Stimulated activated CD8-positive, alpha-beta memory T cell treated with anti-CD3 and anti-CD28 coated beads, Interleukin-4, amount 100 ng/mL, for 48 hours (primary cell): ENCODE measurements around the gene SLC24A3.

Experiments
- DNase-seq: peaks from one replicate; pipeline ENCODE4 v3.0.0-alpha.2; 2020

SLC24A3 gene

GRCh38 chr20:19397666-19398065, 185.2 kb downstream of the SLC24A3 start:
- DNase-seq, result no peak

DNA sequence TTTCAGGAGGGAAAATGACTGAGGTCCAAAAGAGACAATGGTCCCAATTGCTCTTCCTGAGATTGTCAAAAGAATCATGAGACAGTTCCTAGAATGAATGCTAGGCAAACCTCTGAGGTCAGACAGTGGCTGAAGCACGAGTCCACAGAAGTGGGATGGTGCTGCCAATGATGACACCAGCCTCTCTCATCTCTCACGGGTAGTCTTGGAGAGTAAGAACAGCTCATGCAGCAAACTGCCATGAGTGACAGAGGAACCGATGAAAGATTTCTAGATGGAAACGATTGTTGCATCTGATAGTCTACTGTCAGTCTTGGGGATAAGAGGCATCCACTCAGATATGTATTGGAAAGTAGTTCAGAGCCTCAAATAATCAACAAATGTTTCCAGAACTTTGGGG, 188.7 kb downstream of the SLC24A3 start:
- DNase-seq, result no peak

DNA sequence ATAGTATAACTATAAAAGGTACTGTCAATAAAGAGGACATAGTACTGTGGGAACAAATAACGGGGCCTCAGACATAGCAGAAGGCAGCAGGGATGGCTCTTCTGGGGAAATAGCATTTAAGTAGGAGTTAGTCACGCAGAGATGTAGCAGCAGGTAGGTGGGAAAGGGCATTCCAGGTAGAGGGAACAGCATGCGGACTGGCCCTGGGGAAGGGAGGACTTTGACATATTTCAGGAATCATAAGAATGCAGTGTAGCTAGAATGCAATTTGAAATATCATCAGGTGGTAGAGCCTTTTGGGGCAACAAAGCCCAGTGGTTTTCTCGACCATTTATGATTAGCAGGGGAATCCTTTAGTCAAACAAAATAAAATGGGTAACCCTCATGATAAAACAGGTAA, 191.1 kb downstream of the SLC24A3 start:
- DNase-seq, result no peak

DNA sequence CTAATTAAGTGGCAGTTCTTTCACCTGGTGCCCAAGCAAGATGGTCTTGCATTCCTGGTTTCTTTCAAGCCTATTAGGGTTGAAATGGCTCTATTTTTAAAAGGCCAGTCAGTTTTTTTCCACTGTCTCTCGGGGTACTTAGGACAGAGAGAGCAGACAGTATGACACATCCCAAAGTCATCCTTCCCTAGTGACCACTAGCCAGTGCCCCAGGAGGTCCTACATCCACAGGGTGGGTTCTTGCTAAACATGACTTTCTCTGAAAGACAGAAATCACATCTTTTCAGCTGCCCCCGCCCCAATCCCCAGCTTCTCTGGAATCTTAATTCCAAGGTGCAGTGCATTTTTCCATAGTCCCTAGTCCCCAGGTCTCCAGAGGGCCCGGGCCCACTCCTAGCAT, 192.4 kb downstream of the SLC24A3 start:
- DNase-seq, result no peak

DNA sequence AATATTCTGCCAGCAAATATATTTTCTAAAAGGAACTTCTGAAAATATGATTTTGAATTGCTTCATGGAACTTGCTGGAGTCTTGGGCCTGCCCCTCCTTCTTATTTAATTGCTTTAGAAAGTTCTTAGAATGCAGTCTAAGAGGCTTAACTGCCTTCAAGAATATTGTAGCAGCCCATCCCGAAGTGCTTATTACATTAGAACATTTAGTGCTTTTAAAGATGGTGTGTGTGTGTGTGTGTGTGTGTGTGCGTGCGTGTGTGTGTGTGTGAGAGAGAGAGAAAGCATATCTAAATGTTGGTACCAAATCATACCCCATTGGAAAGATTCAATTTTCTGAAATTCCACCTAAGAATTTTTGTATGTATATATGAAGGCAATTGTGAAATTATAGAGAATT, 193.5 kb downstream of the SLC24A3 start:
- no peak for DNase-seq

DNA sequence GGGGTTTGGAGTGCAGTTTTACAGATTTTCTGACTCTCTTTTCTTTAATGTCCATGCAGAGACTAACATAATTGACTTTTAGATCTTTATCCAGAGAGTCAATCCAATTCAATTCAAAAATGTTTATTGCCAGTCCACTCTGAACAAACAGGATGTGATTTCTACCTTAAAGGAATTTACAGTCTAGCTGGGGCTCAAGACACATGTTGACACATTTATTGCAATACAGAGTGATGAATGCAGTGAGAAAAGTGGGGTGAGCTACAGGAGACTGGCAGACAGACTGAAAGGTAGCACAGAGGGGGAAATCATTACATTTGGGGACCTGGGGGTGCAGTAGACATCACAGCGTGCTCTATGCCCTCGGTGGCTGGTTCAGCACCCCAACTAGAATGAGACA, 193.9 kb downstream of the SLC24A3 start:
- DNase-seq, result no peak

DNA sequence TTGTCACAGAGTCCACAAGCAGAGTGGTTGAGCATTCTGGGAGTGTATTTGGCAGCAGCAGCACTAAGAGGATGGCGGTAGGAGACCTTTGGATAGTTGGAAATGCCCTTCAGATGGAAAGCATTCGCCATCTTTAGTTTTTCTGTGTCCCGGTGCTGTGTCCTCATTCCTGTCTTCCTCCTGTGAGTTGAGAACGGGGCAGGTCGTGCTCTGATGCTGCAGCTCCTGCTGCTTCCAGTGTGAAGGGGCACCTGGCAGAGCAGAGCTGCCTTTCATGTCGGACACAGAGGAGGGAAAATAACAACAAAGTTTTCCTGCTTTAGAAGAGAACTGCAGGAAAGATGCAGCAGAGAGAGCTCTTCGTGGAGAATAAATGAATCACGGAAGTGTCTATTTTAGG, 194.8 kb downstream of the SLC24A3 start:
- DNase-seq, result no peak

DNA sequence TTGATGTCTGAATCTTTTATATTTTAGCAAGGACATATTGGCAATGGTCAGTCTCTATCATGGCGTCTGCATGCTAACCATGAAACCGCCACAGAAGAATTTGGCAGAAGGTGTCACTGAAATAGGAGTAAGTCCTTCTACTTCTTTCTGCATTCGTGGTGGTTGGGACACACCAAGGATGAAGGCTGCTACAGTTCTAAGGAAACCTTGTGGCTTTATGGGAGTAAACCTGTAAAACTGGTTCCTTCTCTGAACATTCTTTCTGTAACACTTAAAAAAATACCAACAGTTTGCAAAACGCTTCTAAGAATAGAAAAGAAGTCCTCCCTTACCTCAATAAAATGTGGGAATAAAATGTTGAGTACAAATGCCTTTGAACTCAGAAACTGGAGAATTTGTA, 195.3 kb downstream of the SLC24A3 start:
- no peak for DNase-seq

GRCh38 chr20:19408971-19409370, 196.5 kb downstream of the SLC24A3 start:
- DNase-seq, result no peak

- DNase-seq, result no peak
These were observed 199.4 kb downstream of the SLC24A3 start for GRCh38 chr20:19411811-19412210.

DNA sequence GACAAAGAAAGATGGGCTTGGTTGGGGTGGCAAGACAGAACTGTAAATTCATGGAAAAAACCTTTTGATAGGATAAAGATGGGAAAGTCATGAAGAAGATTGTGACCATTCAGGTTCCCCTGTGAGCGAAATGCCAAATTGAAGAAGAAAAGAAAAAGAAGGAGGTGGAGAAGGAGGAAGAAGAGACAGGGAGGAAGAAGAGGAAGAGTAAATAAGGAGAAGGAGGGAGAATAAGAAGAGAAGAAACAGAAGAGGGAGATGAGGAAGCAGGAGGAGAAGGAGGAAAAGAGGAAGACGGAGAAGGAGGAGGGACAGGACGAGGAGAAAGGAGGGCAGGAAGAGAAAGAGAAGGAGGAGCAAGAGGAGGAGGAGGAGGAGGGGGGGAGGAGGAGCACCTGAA, 199.8 kb downstream of the SLC24A3 start:
- no peak for DNase-seq

- DNase-seq, result no peak
These were observed 202.2 kb downstream of the SLC24A3 start for GRCh38 chr20:19414600-19414999.

GRCh38 chr20:19415786-19416185, 203.3 kb downstream of the SLC24A3 start:
- DNase-seq, result no peak

- no peak for DNase-seq
These were observed 204.2 kb downstream of the SLC24A3 start for GRCh38 chr20:19416627-19417026.

GRCh38 chr20:19419396-19419795, 207.0 kb downstream of the SLC24A3 start:
- DNase-seq, result no peak

- no peak for DNase-seq
These were observed 210.9 kb downstream of the SLC24A3 start for GRCh38 chr20:19423097-19423899.

GRCh38 chr20:19423900-19424620, 211.6 kb downstream of the SLC24A3 start:
- no peak for DNase-seq

DNA sequence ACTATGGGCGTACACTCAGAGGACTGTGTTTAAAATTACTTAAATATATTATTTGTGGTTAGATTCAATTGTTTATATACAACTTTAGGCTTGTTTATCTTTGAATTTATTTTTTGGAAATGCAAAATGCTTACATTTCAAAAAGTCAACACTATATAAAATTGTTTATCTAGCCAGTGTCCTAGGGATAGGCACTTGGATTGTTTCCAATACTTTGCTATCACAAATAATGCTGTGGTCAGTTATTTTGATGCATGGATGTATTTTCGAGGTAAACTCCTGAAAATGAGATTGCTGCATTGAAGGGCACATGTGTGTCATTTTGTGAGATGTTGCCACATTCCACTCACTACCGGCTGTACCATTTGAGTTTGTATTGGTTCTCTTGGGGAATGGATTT, 213.9 kb downstream of the SLC24A3 start:
- no peak for DNase-seq

DNA sequence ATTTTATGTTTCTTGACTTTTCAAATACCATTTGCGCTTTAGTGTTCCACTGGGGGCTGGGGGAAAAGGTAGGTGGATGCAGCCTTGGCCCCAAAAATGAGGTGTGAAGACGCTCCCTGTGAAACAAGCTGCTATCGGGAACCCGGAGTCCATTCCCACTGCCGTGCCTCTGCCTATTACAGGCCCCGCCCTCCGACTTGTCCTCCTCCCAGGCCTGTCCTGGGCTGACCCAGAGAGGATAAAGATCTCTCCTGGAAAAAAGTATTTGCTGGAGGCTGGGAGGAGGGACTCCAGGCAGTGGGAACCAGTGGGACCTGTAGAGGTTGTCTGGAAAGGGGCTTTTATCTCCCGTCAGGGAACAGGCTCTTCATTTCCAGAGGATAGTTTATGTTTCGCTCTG, 215.0 kb downstream of the SLC24A3 start:
- no peak for DNase-seq

DNA sequence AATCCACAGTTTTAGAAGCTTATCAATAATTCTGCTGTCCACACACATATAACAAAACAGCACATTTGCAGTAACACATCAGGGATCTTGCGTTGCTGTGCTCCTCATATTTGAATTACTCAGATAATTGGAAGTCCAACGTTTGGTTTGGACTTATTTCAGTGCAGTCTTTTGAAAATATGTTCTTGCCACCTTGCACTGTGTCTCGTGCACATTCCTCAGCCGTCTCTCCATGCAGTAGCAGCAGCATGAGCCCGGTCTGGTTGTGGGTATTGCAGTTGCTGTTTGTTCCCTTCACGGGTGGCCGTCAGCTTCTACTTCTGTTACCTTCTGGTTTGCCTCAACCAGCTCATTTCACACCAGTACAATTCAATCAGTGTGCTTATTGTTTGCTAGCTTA, 215.5 kb downstream of the SLC24A3 start:
- no peak for DNase-seq

- DNase-seq, result no peak
These were observed 215.9 kb downstream of the SLC24A3 start for GRCh38 chr20:19428324-19428723.

- DNase-seq, result no peak
These were observed 217.1 kb downstream of the SLC24A3 start for GRCh38 chr20:19429538-19429937.

GRCh38 chr20:19430641-19431315, 218.3 kb downstream of the SLC24A3 start:
- DNase-seq, result no peak

GRCh38 chr20:19431316-19431700, 218.9 kb downstream of the SLC24A3 start:
- no peak for DNase-seq
